GM12801 (cell line): ENCODE results near the gene OR52I1.

Source experiments
- TF ChIP-seq, protein P1 (sequence below): IDR thresholded peaks from one replicate; pipeline ENCODE4 v1.5.1; 2011; ENCODE audit warnings: control low read depth; ENCODE audit not compliant: insufficient read length; ENCODE audit errors: extremely low read depth

OR52I1 gene, protein sequence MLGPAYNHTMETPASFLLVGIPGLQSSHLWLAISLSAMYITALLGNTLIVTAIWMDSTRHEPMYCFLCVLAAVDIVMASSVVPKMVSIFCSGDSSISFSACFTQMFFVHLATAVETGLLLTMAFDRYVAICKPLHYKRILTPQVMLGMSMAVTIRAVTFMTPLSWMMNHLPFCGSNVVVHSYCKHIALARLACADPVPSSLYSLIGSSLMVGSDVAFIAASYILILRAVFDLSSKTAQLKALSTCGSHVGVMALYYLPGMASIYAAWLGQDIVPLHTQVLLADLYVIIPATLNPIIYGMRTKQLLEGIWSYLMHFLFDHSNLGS

GRCh38 chr11:4593739-4594138, at the start of gene OR52I1:
Gene OR52I1, plus strand, starts transcription at chr11:4594039. Its CDS starts 0 bp downstream, at chr11:4594039.
- TF ChIP-seq, protein P1, sequence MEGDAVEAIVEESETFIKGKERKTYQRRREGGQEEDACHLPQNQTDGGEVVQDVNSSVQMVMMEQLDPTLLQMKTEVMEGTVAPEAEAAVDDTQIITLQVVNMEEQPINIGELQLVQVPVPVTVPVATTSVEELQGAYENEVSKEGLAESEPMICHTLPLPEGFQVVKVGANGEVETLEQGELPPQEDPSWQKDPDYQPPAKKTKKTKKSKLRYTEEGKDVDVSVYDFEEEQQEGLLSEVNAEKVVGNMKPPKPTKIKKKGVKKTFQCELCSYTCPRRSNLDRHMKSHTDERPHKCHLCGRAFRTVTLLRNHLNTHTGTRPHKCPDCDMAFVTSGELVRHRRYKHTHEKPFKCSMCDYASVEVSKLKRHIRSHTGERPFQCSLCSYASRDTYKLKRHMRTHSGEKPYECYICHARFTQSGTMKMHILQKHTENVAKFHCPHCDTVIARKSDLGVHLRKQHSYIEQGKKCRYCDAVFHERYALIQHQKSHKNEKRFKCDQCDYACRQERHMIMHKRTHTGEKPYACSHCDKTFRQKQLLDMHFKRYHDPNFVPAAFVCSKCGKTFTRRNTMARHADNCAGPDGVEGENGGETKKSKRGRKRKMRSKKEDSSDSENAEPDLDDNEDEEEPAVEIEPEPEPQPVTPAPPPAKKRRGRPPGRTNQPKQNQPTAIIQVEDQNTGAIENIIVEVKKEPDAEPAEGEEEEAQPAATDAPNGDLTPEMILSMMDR: no peak

GRCh38 chr11:4544891-4545290, 48.9 kb upstream of the OR52I1 start, which contains the start of gene OR52M1:
Gene OR52M1, plus strand, starts transcription at chr11:4545191. Its CDS starts 0 bp downstream, at chr11:4545191.
- TF ChIP-seq, protein P1: no peak

- TF ChIP-seq, protein P1: no peak
Measured at GRCh38 chr11:4546878-4547277, 47.0 kb upstream of the OR52I1 start.

DNA sequence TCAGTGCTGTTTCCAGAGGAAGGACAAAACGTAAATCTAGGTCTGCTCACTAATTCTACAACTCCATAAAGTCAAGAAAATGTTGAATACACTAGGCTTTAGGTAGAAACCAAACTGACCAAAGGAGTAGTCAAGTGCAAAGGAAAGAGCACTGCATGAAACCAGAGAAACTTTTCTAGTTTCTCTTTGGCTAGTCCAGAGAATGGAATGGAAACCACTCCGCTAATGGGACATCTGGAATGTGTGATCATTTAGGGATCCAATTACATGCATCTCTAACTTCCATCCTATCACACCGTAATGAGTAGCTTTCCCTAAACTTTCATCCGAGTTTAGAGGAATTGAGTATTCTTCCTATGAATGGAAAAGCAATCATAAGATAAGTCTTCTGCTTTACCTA, 46.4 kb upstream of the OR52I1 start:
- TF ChIP-seq, protein P1: no peak

DNA sequence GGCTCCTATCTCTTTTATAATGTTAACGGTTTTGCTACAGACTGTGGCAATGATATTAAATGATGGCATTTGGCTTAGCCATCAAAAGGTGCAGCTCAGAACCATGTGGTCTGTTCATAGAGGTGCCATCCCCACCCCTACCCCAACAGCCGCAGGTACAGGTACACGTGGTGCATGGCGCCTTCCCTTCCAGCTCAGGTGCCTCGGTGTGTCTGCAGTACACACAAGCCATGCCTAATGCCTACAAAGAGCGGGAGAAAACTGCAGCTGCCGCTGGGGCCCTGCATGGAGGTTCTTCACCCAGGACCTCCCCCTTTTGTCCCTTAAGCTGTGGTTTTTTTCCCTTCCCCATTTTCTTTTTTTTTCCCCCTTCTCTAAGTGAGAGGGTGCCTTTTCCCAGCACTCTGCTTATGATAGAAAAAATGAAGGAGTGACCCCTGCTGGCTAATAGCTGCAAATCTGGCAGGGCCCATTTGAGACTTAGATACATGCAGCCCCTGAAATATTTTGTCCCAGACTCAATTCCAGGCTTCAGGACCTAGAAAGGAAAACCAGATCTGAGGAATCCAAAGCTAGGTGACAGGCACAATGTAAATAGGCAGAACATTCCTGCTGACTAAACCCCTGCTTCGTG, 42.4 kb upstream of the OR52I1 start:
- TF ChIP-seq, protein P1: no peak

GRCh38 chr11:4559527-4560440, 34.1 kb upstream of the OR52I1 start:
- TF ChIP-seq, protein P1: no peak

GRCh38 chr11:4560467-4560866, 33.4 kb upstream of the OR52I1 start:
- TF ChIP-seq, protein P1: no peak
